ENCODE data around the gene SMOC2.
"Not testable (repeated sequence)": the region's sequence is repeated elsewhere in the genome, so short reads cannot be mapped to it uniquely, and the experiment has no call there.

SMOC2 gene

DNA sequence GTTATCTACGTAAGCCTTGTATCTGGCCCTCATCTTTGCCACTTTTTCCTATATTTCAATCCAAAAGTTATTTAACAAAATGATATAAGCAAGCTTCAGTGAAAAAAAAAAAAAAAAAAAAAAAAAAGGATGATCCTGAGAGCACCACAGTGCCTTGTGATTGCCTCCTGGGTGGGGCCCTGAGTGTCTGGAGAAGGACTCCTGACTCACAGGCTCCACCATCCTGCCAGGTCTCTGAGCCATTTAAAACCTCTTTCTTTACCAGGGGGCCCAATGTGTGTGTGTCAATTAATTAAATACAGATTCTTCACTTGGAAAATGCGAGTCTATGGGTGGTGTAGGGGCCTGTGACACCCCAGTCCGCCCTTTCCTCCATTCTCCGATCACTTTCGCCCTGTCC, 105.2 kb downstream of the SMOC2 start:
- no peak for DNase-seq

DNA sequence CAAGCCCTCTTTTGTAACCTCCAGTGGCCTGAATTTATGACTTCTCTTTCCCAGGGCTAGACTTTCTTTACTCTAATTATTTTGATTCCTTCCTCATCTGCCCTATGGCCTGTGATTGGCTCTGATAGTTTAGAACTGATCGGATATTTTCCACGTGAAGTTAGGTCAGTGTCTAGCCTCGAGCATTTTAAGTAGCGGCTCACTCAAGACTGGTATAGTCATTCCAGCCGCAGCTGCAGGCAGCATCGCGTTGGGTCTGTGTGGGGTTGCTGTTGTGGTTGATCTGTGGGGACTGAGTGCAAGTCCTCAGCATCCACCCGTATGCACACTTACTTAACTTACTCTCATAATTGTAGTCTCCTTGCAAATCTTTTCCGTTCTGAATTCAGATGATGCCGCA, 105.7 kb downstream of the SMOC2 start:
- DNase-seq: no peak

DNA sequence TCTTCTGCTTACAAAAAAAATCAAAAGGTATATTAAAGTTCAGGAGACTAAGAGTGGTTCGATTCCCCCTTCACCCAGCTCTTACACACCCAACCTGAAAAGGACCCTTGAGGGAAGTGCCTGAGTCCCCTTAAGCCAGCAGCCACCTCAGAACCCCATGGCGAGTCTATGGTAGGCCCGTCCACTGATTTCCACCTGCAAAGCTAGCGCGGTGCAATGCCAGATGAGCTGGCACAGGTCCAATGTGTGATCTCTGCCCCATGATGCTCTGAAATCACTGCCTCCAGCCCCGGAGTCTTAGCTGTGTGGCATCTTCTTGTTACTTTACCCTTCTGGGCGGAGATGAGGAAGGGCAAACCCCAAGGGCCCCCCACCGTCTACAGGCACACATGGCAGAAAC, 109.3 kb downstream of the SMOC2 start:
- no peak for DNase-seq

DNA sequence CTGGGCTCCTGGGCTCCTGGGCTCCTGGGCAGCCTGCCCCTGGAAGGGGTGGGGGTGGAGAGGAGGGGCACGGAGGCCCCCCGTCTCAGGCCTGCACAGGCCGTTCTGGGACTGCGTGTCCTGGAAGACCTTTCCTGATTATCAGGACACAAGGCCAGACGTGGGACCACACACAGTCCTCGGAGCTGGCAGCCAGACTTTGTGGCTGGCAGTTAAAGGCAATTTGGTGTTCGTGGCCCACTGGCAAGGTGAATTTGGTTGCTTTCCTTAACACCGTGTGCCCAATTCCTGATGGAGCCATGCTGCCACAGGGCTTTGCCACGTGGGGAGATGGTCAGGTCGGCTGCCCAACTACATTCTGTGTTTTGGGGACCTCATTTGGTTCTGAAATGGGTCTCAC, 113.5 kb downstream of the SMOC2 start:
- no peak for DNase-seq

DNA sequence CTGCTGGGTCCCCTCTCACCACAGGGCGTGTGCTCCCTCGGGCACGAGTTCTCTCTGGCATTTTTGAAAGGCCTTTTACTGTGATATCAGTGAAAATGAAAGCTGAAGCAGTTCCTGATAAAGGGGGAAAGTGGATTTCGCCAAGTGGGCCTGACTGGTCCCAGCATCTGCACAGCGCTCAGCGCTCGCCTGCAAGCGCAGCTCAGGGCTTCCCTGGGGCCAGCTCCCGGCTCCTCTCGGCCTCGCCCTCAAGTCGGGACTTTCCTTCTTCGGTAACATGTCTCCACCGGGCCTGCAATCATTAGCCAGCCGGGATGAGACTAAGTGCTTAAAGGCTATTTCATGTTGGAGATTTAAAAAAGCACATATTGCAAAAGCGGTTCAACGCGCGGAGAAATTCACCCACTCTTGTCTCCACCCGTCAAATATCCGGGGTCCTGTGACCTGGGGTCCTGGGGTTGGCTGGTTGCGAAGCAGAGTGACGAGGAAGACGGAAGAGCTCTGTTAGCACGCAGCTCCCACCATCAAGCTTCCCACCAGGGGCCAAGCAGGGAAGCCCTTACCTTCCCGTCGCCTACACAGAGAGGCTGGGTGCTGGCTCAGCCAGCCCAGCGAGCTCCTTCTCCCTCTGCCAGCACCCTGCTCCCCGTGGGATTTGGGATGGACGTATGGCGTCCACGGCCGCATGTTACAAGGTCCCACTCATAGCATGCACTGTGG, 114.1 kb downstream of the SMOC2 start:
- no peak for DNase-seq

DNA sequence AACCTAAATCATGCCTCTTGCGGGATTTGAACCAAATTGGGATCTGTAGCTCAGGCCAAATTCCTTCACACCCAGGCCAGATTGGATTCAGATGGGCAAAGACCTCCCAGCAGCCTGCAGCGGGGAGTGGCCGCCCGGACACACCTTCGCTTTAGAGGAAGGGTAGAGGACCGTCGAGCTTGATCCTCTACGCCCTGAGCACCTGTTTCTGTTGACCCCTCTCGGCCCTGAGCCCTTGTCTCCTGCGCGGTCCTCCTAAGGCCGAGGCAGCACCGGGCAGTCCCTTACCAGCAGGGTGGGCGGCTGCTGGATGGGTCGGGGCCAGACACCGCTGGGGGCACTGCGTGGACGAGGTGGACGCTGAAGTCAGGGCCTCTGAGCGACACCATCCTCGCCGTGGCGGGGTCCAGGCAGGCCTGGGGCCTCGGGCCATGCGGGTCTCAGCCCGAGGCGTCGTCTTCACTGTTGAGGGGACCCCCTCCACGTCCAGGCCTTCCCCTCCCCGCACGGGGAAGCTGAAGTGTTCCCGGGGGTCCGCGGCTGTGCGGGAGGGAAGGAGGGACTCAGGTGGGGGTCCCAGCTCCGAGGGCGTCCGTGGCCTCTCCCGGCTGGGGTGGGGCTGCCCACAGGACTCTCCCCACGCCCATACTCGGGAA, 114.8 kb downstream of the SMOC2 start:
- DNase-seq: no peak

DNA sequence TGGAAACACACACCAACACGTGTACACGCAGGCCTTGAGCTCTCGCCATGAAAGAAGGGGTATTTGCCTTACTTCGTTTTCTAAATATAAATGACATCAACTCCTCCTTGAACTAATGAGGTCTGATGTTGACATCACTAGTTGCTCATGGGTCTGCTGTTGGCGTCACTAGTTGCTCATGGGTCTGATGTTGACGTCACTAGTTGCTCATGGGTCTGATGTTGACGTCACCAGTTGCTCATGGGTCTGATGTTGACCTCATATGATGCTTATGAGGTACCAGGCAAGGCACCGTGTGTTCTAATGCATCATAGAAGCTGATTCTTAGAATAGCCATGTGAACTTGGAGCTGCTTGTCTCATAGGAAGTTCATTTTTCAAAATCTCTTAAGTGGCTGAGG, 116.5 kb downstream of the SMOC2 start:
- DNase-seq: no peak

DNA sequence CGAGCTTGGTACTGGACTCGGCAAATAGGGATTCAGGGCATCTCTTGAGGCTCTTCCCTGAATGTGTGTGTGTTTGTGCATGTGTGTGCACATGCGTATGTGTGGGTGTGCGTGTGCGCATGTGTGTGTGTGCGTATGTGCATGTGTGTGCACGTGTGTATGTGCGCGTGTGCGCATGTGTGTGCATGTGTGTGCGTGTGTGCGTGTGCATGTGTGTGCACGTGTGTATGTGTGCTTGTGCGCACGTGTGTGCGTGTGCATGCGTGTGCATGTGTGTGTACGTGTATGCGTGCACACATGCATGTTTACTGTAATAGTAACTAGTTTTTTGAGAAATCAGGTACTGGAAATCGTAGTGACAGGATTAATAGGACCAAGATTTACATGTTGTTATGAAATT, 117.7 kb downstream of the SMOC2 start:
- no peak for DNase-seq

DNA sequence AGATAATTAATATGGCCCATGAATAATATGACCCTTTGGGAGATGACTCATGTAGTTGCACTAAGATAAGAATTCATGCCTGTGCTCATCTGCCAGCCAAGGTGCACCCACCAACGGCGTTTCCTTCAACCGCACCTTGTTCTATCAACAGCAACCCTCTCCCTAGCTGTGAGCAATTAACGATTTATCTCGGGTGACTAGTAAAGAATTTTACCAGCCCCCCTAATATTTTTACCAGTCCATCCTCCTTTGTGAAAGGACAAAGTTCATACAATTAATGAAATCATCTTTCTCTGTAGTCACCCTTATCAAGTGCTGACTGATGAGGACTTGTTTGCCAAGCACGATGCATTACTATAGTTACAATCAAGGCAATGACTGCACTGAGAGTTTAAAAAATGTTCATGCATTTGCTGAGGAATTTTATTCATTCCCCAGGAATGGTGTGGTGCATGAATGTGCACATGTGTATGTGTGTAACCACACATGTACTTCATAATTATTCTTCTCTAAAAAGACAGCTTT, 118.7 kb downstream of the SMOC2 start:
- DNase-seq: no peak

DNA sequence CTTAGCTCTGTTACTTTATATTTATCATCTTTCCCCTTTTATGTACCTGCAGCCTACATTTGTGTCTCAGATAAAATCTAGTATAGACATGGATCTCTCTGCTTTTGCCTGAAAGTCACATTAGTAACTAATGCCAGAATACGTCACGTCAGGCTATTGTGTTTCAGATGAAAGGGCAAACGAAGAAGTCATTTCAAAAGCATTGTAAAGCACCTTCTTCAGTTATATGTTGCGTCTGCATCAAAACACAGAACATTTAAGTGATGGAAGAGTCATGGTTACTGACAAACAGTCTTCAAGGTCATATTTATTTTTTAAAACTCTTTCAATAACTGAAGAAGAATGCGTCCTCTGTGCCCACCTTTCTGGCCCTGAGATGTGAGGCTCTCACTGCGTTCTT, 119.1 kb downstream of the SMOC2 start:
- DNase-seq: no peak

DNA sequence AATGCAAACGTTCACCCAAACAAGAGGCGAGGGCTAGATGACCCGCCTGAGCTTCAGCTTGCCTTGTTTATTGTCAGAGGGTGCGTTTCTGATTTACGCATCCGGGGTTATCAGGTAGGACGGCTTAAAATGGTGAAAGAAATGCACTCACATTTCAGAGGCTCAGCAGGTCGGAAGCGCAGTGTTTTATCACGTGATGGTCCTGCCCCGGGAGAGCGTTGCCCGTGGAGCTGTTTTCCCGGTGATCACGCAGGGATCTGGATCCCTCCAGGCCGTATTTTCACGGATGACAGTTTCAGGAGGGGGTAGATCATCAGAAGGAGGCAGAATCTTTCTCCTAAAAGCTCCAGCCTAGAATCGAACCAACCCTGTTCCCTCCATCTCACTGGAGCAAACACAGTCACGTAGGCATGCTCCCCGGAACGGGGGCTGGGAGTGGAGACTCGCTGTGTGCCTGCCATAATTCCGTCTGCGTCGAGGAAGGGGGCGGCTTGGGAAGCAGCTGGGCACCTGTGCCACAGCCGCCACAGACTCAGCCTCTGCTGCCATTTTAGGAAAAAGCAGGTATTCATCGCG, 121.7 kb downstream of the SMOC2 start:
- no peak for DNase-seq

DNA sequence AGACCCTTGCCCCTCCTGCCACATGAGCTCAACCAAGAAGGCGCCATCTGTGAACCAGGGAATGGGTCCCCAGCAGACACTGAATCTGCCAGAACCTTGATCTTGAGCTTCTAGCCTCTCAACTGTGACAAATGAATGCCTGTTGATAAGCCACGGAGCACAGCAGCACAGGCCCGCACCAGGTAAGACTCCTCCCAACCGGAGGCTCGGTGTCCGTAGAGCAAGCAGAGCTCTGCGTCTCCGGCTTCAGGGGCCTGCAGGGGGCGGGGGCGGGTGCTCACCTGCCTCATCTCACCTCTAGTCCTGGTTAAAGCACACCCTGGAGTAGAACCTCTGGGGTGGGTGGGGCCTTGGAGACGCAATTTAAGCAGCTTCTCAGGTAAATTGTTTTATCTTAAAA, 122.7 kb downstream of the SMOC2 start:
- DNase-seq: no peak

DNA sequence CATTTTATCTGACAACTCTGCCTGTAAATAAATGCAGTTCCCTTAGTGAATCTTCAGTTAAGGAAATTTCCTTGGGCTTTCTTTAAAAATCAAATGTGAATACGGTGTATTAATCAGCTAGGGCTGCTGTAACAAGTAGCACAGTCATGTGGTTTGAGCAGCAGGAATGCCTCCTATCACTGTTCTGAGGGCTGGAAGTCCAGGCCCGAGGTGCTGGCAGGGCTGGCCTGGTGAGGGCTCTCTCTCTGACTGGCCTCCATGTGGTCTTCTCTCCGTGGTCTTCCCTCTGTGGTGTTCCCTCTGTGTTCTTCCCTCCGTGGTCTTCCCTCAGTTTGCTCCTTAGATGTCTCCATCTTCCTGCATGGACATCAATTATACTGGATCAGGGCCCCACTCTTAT, 124.1 kb downstream of the SMOC2 start:
- no peak for DNase-seq

DNA sequence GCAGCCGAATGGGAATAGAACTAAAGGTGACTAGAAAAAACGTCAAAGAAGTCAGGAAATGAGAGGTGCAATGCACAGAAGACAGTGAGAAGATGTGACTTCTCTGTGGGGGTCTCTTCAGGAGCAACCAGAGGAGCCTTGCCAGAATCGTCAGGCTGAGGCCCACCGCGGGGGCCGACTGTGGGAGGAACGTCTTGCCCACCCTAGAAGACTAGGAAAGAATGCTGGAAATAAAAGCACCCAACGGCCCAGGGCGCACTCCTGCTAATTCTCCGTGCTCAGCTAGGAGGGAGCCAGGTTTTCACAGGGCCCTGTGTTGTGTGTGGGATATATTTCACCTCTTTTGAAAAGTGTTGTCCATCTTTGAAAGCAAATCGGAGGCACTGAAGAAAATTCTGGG, 129.2 kb downstream of the SMOC2 start:
- no peak for DNase-seq

DNA sequence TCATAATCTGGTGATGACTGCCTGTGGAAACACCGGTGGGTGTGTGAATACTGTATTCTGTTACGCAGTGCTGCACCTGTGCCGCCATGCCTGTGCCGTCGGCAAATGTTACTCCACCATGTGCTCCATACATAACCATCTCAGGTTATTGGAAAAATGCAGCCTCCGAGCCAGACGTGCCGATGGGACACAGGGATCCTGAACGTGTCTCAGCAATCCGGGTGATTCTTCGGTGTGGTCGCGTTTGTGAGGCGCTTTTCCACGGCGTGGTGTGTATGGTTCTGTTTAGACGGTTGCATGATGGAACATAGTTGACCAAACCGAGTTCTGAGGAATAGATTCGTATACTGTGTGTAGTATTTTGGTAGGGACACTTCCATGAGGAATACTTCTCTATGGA, 130.3 kb downstream of the SMOC2 start:
- no peak for DNase-seq

DNA sequence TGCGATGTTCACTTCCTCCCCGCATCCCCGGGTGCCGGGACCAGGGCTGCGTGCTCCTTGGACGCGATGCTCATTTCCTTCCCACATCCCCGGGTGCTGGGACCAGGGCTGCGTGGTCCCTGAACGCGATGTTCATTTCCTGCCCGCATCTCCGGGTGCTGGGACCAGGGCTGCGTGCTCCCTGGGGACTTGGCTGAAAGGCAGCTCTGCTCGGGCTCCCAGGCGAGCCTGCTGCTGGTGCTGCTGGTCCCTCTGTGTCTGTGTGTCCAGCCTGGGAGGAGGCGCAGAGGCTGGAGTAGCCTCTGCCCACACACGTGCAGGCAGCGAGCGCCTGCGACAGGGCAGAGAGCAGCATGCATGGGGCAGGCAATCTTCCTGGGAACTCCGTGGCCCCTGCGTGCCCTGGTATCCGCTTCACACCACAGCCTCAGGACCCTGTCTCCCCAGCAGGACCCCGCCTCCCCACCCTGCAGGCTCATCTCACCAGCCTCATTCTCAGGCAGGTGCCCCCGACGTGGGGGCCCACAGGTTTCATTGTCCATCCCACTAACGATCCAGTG, 132.4 kb downstream of the SMOC2 start:
- not testable (repeated sequence) for DNase-seq

DNA sequence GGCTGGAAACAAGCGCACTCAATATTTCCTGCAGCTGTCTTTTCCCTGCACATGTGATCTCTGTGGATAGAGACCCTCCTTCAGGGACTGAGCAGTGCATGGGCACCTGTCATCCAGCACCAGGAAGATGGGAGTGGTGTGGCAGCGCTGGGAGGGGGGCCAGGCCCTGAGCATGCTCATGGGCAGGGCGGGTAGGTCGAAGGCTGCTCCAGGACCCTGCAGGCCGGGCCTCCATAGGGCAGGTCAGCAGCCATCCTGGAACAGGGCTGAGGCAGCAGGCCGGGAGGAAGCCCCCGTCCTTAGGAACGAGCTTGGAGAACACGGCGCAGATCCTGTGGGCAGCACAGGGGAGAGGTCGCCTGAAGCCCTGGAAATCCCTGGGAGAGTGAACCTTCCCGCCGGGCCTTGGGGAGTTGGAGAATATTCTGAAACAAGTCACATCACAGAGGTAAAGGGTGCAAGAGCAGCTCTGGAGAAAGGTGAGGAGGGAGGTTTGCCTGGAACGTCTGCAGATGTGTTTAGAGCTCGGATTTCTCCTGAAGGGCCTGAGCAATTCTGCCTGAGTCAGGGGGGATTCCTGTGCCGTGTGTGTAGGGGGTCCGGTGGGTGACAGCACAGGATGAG, 133.2 kb downstream of the SMOC2 start:
- no peak for DNase-seq

DNA sequence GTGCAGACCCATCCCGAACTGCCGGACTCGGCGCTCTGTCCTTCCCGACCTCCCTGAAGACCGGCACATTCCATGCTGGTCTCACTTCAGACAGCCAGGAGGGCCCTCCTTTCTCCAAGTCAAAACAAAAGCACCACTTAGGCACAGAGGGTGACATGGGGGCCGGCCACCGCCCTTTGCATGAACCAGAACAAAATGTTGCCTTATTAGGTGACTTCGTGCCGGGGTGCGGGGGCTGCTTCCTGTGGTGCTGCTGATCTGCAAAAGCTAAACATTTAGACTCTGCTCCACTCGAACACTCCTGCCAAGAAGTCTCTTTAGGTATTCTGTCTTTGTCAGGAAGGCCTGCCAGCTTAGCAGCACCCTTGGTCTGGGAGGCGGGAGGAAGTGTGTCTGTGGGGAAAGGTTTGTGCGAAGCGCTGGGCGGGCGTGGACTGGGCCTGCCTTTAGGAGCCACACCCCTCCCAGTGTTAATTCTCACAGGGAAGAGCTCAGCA, 133.8 kb downstream of the SMOC2 start:
- DNase-seq: no peak

DNA sequence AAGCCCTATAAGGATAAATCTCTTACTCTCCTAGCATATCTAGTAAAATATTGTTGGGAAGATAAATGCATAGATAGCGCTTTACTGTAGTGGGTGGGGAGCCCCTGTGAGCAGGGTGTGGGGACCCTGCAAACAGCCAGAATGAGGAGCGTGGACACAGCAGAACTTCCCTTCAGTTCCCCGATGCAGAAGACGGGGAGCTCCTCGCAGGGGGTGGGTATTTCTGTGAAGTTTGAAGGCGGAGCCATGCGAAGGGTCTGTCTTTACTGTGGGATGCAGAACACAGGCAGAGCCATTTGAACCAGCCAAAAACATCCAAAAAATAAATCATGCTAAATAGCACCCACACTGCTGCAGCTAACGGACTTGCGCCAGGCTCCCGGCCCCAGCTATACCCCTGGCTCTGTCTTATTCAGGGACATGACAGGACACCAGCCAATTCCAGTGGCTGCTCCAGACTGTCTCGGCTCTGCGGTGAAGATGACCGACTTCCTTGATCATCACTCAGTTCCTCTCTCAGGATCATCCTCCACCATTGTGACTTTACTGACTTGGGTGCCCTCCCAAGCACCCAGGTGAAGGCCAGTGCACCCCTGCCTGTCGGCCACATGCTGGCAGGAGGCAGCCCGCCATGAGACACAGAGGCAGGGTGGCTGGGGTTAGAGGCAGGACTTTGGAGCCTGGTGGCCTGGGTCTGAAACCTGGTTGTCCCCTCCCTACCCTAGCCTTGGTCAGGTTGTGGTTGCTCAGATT, 134.5 kb downstream of the SMOC2 start:
- no peak for DNase-seq

DNA sequence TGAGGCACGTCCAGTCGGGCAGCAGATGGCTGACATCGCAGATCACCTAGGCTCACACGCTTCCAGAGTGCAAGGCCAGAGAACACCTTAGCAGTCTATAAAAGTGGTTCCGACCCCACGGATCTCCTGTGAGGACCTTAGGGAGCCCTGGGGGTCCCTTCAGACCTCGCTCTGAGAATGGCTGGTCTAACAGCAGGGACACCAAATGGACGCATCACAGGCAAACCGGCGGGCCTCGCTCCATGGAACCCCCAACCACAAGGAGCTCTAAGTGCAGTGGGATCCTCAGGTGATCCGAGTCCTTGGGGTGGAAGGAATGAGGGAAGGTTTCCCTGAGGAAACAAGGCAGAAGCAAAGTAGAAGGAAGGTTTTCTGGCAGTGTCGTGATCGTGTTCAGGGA, 135.4 kb downstream of the SMOC2 start:
- DNase-seq: no peak

DNA sequence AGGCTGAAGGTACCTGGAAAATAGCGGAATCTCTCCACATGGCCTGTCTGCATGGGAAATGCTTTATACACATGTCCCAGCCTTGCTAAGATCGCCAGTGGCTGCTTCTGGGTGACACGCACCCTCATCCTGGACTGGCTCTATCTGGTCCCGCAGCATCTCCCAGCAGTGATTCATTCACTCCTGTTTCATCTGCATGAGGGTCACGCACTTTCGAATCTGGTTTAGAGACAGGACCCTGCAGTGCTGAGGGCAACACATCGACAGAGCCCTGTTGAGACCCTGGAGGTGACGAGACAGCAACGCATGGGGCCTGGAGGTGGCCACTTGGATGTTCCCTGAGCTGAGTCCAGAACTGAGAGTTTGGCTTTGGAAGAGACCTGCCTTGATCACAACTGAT, 136.5 kb downstream of the SMOC2 start:
- no peak for DNase-seq

DNA sequence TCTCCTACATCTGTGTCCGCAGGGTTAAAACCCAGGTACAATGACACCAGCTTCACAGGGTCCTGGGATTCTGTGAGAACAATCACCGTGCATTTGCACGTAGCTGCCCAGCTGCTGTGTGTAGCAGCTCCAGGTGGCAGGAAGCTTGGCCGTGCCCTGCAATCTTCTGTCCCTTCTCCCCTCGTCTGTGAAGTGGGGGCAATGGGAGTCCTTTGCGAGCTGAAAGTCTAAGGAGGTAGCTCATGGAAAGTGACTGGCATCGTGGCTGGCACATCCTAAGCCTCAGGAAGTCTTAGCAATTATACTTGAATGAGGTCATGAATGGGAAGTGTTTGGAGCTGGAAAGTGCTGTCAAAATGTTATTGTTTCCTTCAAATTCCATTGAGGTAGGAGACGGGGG, 137.1 kb downstream of the SMOC2 start:
- no peak for DNase-seq

DNA sequence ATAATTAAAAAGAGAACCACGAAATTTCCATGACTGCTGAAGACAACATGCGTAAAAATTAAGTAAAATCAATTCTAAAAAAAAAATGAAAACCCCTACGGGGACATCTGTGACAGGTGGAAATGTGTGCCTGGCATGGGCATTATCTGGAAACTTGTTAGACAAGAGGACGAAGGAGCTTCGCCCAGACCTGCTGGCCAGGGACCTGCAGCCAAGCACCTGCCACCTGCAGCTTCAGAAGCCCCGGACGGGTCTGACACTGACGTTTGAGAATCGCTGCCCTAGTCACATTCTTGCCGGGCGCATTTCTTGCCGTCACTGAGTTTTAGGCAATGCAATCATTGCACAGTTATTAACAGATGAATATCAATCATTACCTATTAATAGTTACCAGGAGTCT, 140.3 kb downstream of the SMOC2 start:
- no peak for DNase-seq
